ENCODE results near the gene EPB41L5.
"Not testable (repeated sequence)": the region's sequence is repeated elsewhere in the genome, so short reads cannot be mapped to it uniquely, and the experiment has no call there.

Gene EPB41L5

DNA sequence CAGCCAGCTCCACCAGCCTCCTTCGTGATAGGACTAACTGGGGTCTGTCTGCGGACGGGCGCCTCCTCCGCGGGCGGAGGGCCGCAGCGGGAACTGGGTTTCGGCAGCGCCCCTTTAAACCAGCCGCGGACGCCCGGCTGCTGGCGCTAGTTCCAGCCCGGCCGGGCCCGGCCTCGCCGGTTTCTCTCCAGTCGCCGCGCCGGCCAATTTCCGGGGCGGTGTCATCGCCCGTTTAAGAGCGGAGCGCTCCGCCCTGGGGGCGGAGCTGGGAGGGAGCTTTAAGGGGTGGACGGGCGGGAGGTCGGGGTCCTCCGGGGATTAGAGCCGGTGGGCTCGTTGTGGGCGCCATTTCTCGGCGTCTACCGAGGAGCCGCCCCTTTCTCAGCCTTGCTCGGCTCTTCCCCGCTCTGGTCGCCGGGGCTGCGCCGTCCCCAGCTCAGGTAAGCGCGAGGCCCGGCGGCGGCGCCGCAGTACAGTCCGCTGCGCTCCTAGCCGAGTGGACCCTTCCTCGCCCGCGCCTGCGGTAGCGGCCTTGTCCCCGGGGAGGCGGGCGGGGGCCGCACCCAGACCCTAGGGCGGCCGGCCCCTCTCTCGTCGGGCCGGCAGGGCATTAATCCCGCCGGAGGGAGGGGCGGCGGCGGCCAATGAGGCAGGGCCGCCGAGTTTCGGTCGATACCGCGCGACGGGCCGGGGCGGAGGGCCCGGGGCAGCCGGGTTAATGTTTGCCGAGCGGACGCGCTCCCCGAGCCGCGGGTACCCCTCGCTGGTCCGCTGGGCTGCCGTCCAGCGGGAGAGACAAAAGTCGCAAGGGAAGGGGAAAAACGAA is at the start of gene EPB41L5:
Gene EPB41L5, plus strand, starts transcription at position 307 of the 826 bp plus-strand sequence. CDS start 6,008 bp downstream, outside the sequence.
- DNase-seq (ENCODE audit: low read depth): peak; percentile 64

DNA sequence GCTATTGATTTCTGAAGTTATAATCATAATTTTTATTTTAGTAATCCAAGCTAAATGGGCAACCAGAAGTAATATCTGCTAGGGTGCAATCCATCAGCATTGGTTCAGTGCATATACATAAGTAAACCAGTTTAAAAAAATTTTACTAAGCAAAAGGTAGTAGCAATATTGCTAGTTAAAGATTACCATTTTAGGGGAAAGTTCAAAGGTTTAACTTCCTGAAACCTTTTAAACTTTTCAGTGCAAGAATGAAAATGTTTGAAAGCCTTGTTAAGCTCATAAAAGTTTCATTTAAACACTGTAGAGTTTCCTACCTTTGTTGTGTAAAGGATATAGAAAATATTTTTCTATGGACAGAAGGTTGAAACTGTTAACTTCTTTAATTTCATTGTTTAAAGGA is 31.0 kb upstream of the EPB41L5 start:
- no peak for DNase-seq (ENCODE audit: low read depth)

DNA sequence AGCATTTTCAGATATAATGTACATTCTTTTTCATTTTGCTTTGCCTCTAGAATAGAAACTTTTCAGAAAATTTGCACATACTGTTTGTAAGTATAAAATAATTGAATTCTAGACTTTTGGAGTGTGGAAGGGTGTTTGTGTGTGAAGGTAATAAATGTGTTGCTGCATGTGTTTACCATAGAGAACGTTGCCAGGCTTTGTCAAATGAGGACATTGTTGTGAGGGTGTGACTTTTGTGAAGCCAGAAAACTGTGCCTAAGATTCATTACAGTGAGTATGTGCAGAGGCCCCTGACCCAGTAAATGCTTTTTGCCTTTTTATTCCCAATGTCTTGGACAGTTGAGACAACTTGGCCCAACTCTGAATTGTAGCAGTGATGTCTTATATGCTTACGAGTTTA is 30.4 kb upstream of the EPB41L5 start:
- no peak for DNase-seq (ENCODE audit: low read depth)

DNA sequence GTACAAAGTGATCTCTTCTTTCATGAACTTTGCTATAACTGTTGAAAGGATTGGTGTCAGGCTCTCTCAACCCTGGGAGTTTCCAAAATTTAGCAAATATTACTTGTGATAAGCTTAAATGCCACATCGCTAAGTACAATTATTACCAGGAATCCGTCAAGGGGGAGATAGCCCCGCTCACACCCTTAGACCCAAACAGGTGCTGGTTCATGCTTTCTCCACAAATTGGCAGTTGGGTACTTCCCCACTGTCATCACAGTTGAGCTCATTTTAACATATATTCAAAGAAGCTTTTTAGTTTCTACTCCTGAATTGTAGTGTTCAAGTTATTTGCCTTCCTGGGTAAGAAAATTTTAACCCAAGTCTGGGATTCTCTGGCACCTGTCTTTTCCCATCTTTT is 29.8 kb upstream of the EPB41L5 start:
- no peak for DNase-seq (ENCODE audit: low read depth)

DNA sequence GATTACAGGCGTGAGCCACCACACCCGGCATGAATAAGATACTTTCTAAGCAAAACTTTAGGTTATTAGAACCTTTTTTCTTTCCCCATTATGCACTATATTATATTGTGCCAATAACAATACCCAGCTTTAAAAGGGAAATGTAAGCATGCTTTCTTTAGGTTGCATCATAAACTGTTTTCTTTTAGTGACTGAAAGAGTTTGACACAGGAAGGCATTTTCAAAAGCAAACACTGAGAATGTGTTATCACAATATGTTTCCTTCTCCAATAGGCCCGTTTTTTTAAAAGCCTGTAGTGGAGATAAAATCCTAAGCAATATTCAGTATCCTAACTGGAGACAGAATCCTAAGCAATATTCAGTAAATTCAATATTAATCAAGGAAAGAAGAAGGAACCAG is 16.7 kb upstream of the EPB41L5 start:
- no peak for DNase-seq (ENCODE audit: low read depth)

DNA sequence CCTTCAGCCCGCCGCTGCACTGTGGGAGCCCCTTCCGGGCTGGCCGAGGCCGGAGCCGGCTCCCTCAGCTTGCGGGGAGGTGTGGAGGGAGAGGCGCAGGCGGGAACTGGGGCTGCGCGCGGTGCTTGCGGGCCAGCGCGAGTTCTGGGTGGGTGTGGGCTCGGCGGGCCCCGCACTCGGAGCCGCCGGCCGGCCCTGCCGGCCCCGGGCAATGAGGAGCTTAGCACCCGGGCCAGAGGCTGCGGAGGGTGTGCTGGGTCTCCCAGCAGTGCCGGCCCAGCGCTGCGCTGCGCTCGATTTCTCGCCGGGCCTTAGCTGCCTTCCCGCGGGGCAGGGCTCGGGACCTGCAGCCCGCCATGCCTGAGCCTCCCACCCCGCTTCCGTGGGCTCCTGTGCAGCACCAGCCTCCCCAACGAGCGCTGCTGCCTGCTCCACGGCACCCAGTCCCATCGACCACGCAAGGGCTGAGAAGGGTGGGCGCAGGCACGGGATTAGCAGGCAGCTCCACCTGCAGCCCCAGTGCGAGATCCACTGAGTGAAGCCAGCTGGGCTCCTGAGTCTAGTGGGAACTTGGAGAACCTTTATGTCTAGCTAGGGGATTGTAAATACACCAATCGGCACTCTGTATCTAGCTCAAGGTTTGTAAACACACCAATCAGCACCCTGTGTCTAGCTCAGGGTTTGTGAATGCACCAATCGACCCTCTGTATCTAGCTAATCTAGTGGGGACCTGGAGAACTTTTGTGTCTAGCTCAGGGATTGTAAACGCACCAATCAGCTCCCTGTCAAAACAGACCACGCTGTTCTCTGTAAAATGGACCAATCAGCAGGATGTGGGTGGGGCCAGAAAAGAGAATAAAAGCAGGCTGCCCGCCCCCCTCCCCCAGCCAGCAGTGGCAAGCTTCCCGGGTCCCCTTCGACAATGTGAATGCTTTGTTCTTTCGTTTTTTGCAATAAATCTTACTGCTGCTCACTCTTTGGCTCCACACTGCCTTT is 15.7 kb upstream of the EPB41L5 start:
- DNase-seq (ENCODE audit: low read depth): not testable (repeated sequence)

DNA sequence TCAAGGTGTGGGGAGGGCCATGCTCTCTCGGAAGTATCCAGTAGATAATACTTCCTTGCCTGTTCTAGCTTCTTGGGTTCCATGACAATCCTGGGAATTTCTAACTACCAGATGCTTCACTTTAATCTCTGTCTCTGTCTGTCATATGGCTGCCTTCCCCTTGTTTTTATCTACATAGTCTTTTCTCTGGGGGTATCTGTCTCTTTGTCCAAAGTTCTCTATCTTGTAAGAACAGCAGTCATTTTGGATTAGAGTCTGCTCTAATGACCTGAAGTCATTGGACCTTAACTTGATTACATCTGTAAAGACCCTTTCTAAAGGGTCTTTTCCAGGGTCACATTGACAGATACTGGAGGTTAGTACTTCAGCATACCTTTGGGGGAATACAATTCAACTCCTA is 11.4 kb upstream of the EPB41L5 start:
- no peak for DNase-seq (ENCODE audit: low read depth)

DNA sequence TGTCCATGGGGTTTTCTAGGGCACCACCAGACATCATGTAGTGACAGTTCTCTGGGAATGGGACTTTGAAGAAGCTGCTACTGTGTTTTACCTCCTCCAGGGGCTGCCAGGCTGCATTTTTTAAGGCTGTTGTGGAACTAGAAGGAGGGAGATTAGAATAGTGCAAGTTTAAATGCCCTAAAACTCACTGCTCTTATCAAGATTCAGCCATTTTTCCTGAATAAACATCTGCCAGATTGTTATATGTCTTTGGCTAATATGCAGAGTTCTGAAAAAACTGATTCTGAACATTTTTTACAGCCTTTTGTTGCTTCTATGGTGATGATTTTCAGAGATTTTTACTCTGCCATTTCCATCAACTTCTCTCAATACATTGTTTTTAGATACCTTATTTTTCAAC is 8.6 kb upstream of the EPB41L5 start:
- DNase-seq (ENCODE audit: low read depth): no peak

DNA sequence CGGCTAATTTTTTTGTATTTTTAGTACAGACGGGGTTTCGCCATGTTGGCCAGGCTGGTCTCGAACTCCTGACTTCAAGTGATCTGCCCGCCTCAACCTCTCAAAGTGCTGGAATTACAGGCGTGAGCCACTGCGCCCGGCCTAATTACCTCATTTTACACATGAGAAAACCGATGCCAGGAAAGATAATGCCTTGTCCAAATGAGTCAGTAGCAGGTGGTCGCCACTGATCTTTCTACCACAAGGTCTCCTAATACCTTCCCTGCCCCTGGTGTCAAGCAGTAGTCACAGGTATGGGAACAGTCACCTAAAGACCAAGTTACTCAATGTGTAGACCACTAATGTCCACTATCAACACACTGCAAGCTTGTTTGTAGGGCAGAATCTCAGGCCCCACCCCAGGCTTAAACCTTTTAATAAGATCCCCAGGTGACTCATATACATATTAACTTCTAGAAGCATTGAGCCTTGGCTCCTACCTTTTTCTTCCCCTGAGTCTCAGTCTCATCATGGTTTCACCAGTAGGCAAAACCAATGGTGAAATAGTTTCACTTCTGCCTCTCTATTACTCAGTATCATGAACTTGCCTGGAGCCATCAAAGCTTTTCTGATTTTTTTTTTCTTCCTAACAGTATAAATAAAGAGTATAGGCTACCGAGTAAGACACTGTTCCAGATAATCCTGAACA is 6.9 kb upstream of the EPB41L5 start:
- DNase-seq (ENCODE audit: low read depth): no peak

DNA sequence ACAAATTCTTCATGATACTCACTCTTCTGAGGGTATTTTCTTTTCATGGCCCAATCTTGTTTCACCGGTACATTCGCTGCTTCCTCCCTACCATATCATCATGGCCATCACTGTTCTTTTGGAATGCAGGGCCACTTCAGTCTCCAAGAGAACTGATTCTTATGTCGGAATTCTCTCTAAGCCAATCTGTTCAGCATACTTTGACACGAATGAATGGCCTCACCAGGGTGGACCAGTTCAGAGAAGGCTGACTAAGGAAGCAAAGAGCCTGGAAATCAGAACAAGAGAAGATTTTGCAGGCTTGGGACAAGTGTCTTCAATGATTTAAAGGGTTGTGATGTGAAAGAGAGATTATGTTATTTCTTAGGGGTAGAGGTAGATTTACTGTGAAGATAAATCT is 5.0 kb upstream of the EPB41L5 start:
- no peak for DNase-seq (ENCODE audit: low read depth)

DNA sequence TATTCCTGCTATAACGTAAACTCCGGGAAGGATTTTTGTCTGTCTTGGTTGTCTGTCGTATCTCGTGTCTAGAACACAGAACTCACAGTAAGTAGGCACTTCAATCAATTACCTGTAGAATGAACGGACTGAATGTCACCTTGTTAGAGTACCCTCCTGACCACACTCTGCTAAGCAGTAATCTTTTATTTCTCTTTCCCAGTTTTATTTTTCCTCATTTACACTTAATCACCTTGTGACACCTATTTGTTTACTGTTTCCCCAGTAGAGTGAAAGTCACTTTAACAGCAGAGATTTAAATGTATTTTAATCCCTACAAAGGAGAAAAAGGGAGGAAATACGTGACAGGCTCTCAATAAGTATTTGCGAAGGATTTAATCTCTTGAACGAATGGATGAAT is 514 bp upstream of the EPB41L5 start:
- DNase-seq (ENCODE audit: low read depth): no peak

DNA sequence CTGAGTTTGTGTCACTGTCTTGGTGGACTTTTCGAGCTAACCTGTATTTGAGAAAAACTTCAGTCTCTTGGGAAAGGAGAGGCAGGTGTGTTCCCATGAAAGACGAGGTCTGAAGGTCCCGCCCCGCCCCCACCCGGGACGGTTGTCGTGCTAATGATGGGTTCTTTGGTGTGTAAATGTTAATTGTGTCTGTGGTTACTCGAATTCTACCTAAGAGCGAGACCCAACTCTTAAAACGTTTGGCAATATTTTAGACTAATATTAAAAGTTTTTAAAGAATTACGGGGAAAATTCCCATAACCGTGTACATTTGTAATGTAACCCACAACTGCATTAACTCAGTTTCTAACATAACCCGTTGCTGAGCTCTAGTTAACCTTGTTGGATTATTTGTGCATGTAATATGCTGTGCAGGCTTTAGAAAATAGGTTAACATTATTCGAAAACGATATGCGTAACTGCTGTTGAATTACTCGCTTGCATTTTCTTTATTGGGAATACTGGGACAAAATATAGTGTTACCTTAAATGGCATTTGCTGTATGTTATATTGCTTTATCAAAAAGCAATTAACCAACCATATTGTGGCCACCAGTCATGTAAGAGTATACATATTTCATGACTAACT is 833 bp downstream of the EPB41L5 start:
- DNase-seq (ENCODE audit: low read depth): no peak

DNA sequence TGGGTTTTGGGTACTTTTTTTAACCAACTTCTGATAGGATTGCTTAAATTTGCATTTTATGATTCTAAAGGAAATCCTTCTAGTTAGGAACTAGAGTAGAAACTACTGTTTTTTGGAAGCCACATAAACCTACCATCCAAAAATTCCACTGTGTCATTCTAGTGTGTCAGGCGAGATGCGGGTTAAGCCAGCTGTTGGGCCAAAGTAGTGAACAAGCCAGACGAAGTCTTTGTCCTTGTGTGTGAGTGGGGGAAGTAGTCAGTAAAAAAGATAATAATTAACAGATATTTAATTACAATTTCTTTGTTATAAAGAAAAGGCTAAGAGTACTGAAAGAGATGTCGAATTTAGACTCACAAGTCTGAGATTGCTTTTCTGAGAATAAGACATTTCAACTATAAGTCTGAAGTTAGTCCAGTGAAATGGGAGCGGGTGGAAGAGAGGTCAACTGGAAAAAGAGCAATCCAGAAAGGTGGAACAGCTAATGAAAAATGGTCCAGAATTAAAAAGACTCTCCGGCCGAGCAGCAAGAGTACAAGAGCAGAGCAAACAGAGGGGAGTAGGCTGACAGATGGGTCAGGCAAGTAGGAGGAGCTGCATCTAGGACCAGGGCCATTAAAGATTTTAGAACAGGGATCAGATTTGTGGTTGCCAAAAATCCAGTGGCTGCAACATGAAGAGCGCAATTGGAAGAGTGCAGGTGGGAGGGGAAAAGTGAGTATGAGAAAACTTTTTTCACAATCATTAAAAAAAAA is 1.5 kb downstream of the EPB41L5 start:
- no peak for DNase-seq (ENCODE audit: low read depth)

DNA sequence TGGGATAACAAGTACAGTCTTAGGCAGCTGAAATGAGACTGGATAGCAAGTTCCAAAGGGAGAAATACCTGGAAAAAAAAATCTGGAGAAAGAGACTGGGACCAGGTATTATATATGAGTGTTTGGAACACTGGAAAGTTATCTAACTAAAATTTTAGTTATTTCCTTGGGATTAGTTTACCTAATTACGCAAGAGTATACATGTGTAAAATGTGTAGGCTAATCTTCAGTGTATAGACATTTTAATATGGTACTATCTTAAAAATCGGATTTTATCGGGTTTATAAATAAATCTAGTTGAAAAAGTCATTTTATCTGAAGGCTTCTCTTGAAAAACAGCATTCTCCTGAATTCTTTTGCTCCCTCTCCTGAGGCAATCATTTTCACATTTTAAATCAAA is 3.9 kb downstream of the EPB41L5 start:
- no peak for DNase-seq (ENCODE audit: low read depth)

DNA sequence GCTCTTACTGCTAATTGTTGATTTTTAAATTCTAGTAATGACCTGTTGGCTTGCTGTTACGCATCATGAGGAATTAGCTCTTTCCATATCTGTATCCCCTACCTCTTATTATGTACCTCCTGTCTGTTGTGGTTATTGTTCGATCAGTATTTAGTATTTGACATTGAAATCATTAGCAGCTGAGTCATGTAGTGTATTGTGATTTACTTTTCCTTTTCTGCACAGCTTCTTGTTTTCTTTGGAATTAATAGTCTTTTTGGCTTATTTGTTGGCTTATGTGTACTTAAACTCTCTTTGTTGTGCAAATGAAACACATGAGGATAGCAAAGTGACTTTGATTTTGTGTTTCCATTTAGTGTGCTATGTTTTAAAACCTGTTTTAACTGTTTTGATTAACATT is 4.3 kb downstream of the EPB41L5 start:
- no peak for DNase-seq (ENCODE audit: low read depth)

DNA sequence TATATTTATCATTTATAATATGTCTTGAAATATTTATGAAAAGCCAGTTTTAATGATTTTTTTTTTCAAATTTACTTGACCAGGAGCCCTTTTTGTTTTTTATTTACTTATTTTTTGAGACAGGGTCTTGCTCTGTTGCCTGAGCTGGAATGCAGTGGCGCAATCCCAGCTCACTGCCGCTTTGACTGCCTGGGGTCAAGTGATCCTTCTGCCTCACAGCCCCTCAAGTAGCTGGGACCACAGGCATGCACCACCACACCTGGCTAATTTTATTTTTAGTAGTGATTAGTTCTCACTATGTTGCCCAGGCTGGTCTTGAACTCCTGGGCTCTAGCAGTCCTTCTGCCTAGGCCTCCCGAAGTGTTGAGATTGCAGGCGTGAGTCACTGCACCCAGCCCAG is 5.7 kb downstream of the EPB41L5 start:
- DNase-seq (ENCODE audit: low read depth): no peak

DNA sequence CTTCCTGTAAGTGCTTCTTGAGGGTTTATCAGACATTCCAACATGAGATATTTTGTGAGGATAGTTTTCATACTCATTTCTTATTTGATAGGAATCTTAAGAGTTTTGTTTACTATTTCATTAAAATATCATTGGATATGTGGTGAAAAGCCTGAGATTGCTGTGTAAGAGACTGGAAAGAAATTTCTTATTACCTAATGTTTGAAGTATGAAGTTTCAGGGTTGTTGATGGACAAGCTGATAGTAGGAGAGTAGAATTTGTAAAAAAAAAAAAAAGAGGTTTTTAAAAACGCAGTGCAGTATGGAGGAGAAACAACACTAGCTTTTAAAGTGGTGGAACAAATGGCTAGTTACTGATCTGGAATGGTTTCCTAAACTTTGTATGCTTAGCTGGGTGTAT is 7.7 kb downstream of the EPB41L5 start:
- no peak for DNase-seq (ENCODE audit: low read depth)

DNA sequence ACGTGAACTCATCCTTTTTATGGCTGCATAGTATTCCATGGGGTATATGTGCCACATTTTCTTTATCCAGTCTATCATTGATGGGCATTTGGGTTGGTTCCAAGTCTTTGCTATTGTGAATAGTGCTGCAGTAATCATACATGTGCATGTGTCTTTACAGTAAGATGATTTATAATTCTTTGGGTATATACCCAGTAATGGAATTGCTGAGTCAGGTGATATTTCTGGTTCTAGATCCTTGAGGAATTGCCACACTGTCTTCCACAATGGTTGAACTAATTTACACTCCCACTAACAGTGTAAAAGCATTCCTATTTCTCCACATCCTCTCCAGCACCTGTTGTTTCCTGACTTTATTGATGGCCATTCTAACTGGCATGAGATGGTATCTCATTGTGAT is 9.6 kb downstream of the EPB41L5 start:
- not testable (repeated sequence) for DNase-seq (ENCODE audit: low read depth)

DNA sequence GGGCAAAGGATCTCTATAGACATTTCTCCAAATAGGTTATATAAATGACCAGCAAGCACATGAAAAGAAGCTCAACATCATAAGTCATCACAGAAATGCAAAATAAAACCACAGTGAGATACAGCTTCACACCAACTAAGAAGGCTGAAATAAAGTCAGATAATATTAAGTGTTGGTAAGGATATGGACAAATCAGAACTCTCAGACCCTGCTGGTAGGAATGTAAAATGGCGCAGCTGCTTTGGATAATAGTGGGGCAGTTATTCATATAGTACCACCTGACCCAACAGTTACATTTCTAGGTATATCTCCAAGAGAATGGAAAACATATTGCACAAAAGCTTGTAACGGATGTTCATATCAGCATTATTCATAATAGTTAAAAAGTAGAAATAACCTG is 14.0 kb downstream of the EPB41L5 start:
- no peak for DNase-seq (ENCODE audit: low read depth)

DNA sequence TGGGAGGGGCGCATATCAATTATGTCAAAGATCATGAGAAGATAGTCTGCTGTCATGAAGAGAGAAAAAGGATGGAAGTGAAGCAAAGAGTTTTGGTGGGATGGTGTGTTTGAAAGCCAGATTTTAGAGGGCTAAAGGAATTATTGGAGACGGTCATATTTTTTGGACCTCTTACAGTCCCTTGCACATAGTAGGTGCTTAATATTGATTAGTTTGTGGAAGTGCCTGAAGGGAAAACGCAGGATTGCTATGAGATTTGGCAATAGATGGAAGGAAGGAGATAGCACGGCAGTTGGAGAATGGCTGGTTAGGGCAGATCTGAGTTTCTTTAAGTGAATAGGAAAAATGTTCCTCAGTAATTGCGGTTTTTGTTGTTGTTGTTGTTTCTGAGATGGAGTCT is 15.9 kb downstream of the EPB41L5 start:
- no peak for DNase-seq (ENCODE audit: low read depth)
